Measurements from ENCODE around the gene OSGEP.

DNA sequence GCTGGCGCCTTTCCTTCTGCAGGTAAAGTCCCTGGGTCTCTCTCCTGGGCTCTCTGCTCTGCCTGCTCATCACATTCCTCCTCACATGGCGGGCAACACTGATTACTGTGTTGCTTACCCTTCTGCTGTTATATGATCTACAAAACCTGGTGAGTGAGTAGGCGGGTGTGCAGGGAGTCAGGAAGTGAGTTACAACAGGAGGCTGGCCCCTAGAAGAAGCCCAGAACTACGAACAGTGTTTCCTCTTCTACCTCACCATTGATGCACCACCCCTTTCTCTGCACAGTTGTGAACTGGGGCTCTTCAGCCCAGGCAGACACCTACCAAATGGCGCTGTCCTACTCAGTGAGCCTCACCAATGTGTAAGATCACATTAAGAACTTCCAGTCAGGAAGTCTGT, 13.7 kb downstream of the OSGEP start:
- TF ChIP-seq CTBP1 (IDR thresholded peaks at IDR 0.05; ENCODE audit: borderline replicate concordance): no peak
- TF ChIP-seq FOXM1 (IDR thresholded peaks at IDR 0.05; ENCODE audit: borderline replicate concordance): no peak
- no peak for TF ChIP-seq TARDBP (IDR thresholded peaks at IDR 0.05)
- TF ChIP-seq HDGF (IDR thresholded peaks at IDR 0.05; ENCODE audit: borderline replicate concordance): no peak
- TF ChIP-seq FOXK2 (IDR thresholded peaks at IDR 0.05): no peak
- no peak for TF ChIP-seq SUZ12 (IDR thresholded peaks at IDR 0.05)
- TF ChIP-seq SP1 (IDR thresholded peaks at IDR 0.05): no peak
- TF ChIP-seq FOXA1 (IDR thresholded peaks at IDR 0.05): no peak
- TF ChIP-seq, protein P1, sequence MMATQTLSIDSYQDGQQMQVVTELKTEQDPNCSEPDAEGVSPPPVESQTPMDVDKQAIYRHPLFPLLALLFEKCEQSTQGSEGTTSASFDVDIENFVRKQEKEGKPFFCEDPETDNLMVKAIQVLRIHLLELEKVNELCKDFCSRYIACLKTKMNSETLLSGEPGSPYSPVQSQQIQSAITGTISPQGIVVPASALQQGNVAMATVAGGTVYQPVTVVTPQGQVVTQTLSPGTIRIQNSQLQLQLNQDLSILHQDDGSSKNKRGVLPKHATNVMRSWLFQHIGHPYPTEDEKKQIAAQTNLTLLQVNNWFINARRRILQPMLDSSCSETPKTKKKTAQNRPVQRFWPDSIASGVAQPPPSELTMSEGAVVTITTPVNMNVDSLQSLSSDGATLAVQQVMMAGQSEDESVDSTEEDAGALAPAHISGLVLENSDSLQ (IDR thresholded peaks at IDR 0.05): no peak
- TF ChIP-seq ARNT (IDR thresholded peaks at IDR 0.05): no peak
- no peak for TF ChIP-seq ELF4 (IDR thresholded peaks at IDR 0.05)
